H9 (cell line): ENCODE results near the gene EXOSC1. TPM values are rescaled to one million over a fixed set of nuclear protein-coding genes. Genes with fewer than 3 reads are reported as not detected.

ENCODE experiments used
- DNase-seq: peaks from one replicate; pipeline ENCODE4 v3.0.0-alpha.2; 2017
- H2AFZ ChIP-seq: one replicate; pipeline ENCODE4 v1.6.1; 2013; ENCODE audit warnings: mild to moderate bottlenecking, low read length, control low read depth, moderate library complexity
- H2AK5ac ChIP-seq: 2 replicates; pipeline ENCODE4 v1.6.1; 2013; ENCODE audit warnings: low read length, control low read depth, mixed read lengths; ENCODE audit not compliant: insufficient read length
- H2BK120ac ChIP-seq: one replicate; pipeline ENCODE4 v1.6.1; 2013; ENCODE audit warnings: low read depth, mild to moderate bottlenecking, low read length, control low read depth, inconsistent platforms; ENCODE audit not compliant: poor library complexity, severe bottlenecking
- H2BK12ac ChIP-seq: 2 replicates; pipeline ENCODE4 v1.6.1; 2013; ENCODE audit warnings: low read length, control low read depth, mixed read lengths, low read depth; ENCODE audit not compliant: insufficient read length
- H2BK15ac ChIP-seq: 2 replicates; pipeline ENCODE4 v1.6.1; 2013; ENCODE audit warnings: low read depth, low read length, control low read depth
- H2BK20ac ChIP-seq: one replicate; pipeline ENCODE4 v1.6.1; 2013; ENCODE audit warnings: low read depth, mild to moderate bottlenecking, low read length, control low read depth, inconsistent platforms; ENCODE audit not compliant: poor library complexity, severe bottlenecking
- H2BK5ac ChIP-seq: 2 replicates; pipeline ENCODE4 v1.6.1; 2013; ENCODE audit warnings: low read length, control low read depth, mixed read lengths; ENCODE audit not compliant: insufficient read length
- H3K14ac ChIP-seq: 2 replicates; pipeline ENCODE4 v1.6.1; 2013; ENCODE audit warnings: low read length, control low read depth; ENCODE audit not compliant: insufficient read depth
- H3K18ac ChIP-seq: 2 replicates; pipeline ENCODE4 v1.6.1; 2013; ENCODE audit warnings: low read depth, mild to moderate bottlenecking, mixed read lengths, low read length, control low read depth; ENCODE audit not compliant: insufficient read length
- H3K23ac ChIP-seq: 2 replicates; pipeline ENCODE4 v1.6.1; 2013; ENCODE audit warnings: low read length, control low read depth, mixed read lengths, low read depth; ENCODE audit not compliant: insufficient read length
- H3K23me2 ChIP-seq: 2 replicates; pipeline ENCODE4 v1.6.1; 2013; ENCODE audit warnings: low read depth, mild to moderate bottlenecking, mixed read lengths, low read length, control low read depth; ENCODE audit not compliant: insufficient read length, poor library complexity, severe bottlenecking
- H3K27ac ChIP-seq: 2 replicates; pipeline ENCODE4 v1.5.1; 2013; ENCODE audit warnings: low read length, control low read depth, mixed read lengths, low read depth; ENCODE audit not compliant: insufficient read length
- H3K27me3 ChIP-seq: 2 replicates; pipeline ENCODE4 v1.6.1; 2013; ENCODE audit warnings: low read length, control low read depth, inconsistent platforms; ENCODE audit not compliant: insufficient read depth
- H3K4ac ChIP-seq: 2 replicates; pipeline ENCODE4 v1.6.1; 2013; ENCODE audit warnings: low read depth, mild to moderate bottlenecking, control low read depth, inconsistent platforms, low read length, moderate library complexity
- H3K4me1 ChIP-seq: 2 replicates; pipeline ENCODE4 v1.6.1; 2013; ENCODE audit warnings: low read length, control low read depth, inconsistent platforms; ENCODE audit not compliant: insufficient read depth
- H3K4me2 ChIP-seq: 2 replicates; pipeline ENCODE4 v1.6.1; 2013; ENCODE audit warnings: low read length, control low read depth, mixed read lengths; ENCODE audit not compliant: insufficient read length, insufficient read depth
- H3K56ac ChIP-seq: 2 replicates; pipeline ENCODE4 v1.6.1; 2013; ENCODE audit warnings: low read depth, mild to moderate bottlenecking, mixed read lengths, low read length, control low read depth; ENCODE audit not compliant: insufficient read length
- H3K79me1 ChIP-seq: 2 replicates; pipeline ENCODE4 v1.6.1; 2013; ENCODE audit warnings: low read depth, mild to moderate bottlenecking, moderate library complexity, low read length, control low read depth, inconsistent platforms; ENCODE audit not compliant: insufficient read depth, poor library complexity, severe bottlenecking
- H3K79me2 ChIP-seq: 2 replicates; pipeline ENCODE4 v1.6.1; 2013; ENCODE audit warnings: low read length, control low read depth, inconsistent platforms; ENCODE audit not compliant: insufficient read depth
- H3K9ac ChIP-seq: 2 replicates; pipeline ENCODE4 v1.6.1; 2013; ENCODE audit warnings: low read length, control low read depth, mixed read lengths; ENCODE audit not compliant: insufficient read length; ENCODE audit errors: extremely low read depth
- H3K9me3 ChIP-seq: one replicate; pipeline ENCODE4 v1.6.1; 2013; ENCODE audit warnings: low read depth, low read length, inconsistent platforms; ENCODE audit not compliant: control insufficient read depth
- H3T11ph ChIP-seq: one replicate; pipeline ENCODE4 v1.6.1; 2013; ENCODE audit warnings: mild to moderate bottlenecking, low read length, control low read depth, inconsistent platforms
- H4K20me1 ChIP-seq: one replicate; pipeline ENCODE4 v1.6.1; 2013; ENCODE audit not compliant: control insufficient read depth, insufficient read length, insufficient read depth
- H4K5ac ChIP-seq: 2 replicates; pipeline ENCODE4 v1.6.1; 2013; ENCODE audit warnings: low read depth, mild to moderate bottlenecking, mixed read lengths, low read length, control low read depth; ENCODE audit not compliant: insufficient read length
- H4K8ac ChIP-seq: replicated peaks from 2 replicates; pipeline ENCODE4 v1.6.1; 2013; ENCODE audit warnings: low read length, control low read depth, mixed read lengths, low read depth; ENCODE audit not compliant: insufficient read length
- H4K91ac ChIP-seq: 2 replicates; pipeline ENCODE4 v1.6.1; 2013; ENCODE audit warnings: low read depth, mild to moderate bottlenecking, moderate library complexity, mixed read lengths, low read length, control low read depth; ENCODE audit not compliant: insufficient read length
- H3K27ac Mint-ChIP-seq, 3 experiments: 2 replicates in 2 of 3; 3 replicates in 1 of 3; pipeline ENCODE4 v1.8.0; 2020 to 2021; ENCODE audit warnings: mixed read lengths in 3 of 3, mild to moderate bottlenecking in 1 of 3, moderate library complexity in 1 of 3
- H3K27me3 Mint-ChIP-seq: 2 replicates; pipeline ENCODE4 v1.8.0; 2021; ENCODE audit warnings: low read depth, mild to moderate bottlenecking, moderate library complexity, mixed read lengths
- H3K36me3 Mint-ChIP-seq, 3 experiments: 2 replicates in 2 of 3; 3 replicates in 1 of 3; pipeline ENCODE4 v1.8.0; 2020 to 2021; ENCODE audit warnings: low read depth in 3 of 3, mixed read lengths in 3 of 3; ENCODE audit not compliant: insufficient read depth in 1 of 3
- H3K4me1 Mint-ChIP-seq, 2 experiments: 2 replicates each; pipeline ENCODE4 v1.8.0; 2020; ENCODE audit warnings: mixed read lengths in 2 of 2
- H3K4me3 Mint-ChIP-seq, 2 experiments: 2 replicates in 1 of 2; 3 replicates in 1 of 2; pipeline ENCODE4 v1.8.0; 2020 to 2021; ENCODE audit warnings: mild to moderate bottlenecking in 2 of 2, mixed read lengths in 2 of 2, moderate library complexity in 1 of 2
- H3K9me3 Mint-ChIP-seq, 2 experiments: 2 replicates in 1 of 2; 3 replicates in 1 of 2; pipeline ENCODE4 v1.8.0; 2020; ENCODE audit warnings: mild to moderate bottlenecking in 2 of 2, mixed read lengths in 2 of 2, moderate library complexity in 1 of 2
- CTCF ChIP-seq: fragments of 200-600 bp; sonication (generic); conservative IDR thresholded peaks from 3 replicates; pipeline ENCODE4 v1.8.0; 2021; ENCODE audit warnings: antibody characterized with exemption, mild to moderate bottlenecking
- WGBS: extraction: QIAGEN DNeasy Blood & Tissue Kit; methylation state at CpG from one replicate; pipeline ENCODE4 v1.1.7; 2013; ENCODE audit warnings: missing lambda C conversion rate, low lambda C conversion rate, mixed read lengths; ENCODE audit not compliant: insufficient read length; ENCODE audit errors: extremely low coverage; 5-methylcytosine and 5-hydroxymethylcytosine counted together
- total RNA-seq: library from RNA; stranded (reverse); gene quantifications from 2 replicates; pipeline ENCODE4 v1.2.1, GENCODE V29; 2021

The EXOSC1 gene
- total RNA-seq, 1 experiment from 2014 or later: 66.4 TPM

GRCh38 chr10:97396056-97396455, 49.8 kb downstream of the EXOSC1 start:
- Histone ChIP-seq H4K20me1 (no peaks in the 10 kb centered on the region), H3K4me1 (no peaks in the 10 kb centered on the region), H3K9me3 (no peaks in the 10 kb centered on the region), H3K23me2 (peaks cover 7% of the 10 kb centered on the region), H3K14ac (no peak overlapping the region), H3K27me3 (no peaks in the 10 kb centered on the region), H3K23ac (no peak overlapping the region), H3K79me1 (no peaks in the 10 kb centered on the region), H2BK5ac (no peak overlapping the region), H4K8ac (no peak overlapping the region), H2BK12ac (no peak overlapping the region), H2BK120ac (no peak overlapping the region), H3K4ac (no peak overlapping the region), H3K56ac (no peak overlapping the region), H3K9ac (no peak overlapping the region), H4K91ac (no peak overlapping the region), H2BK15ac (no peak overlapping the region), H3K4me2 (no peak overlapping the region), H2AK5ac (no peak overlapping the region), H3T11ph (no peak overlapping the region), H2AFZ (no peak overlapping the region), H3K18ac (no peak overlapping the region), H2BK20ac (no peak overlapping the region), H3K79me2 (0 out of 2 replicates have a peak, but pooled peaks cover 2% of the 10 kb centered on the region), H3K27ac (no peak overlapping the region), H4K5ac (no peak overlapping the region)
- H3K36me3 Mint-ChIP-seq: peaks cover 20 to 48% (median 34%) of the 10 kb centered on the region in 3 experiments; a peak in 6 of 7 replicates
- no peaks in the 10 kb centered on the region for H3K27me3 Mint-ChIP-seq
- no peak for DNase-seq
- TF ChIP-seq CTCF: no peak
- H3K4me3 Mint-ChIP-seq: 0 out of 5 replicates have a peak overlapping the region, but pooled peaks of 1 of the 2 experiments have one; percentile 4
- H3K27ac Mint-ChIP-seq: no peak overlapping the region
- H3K4me1 Mint-ChIP-seq: peaks cover 5 to 6% of the 10 kb centered on the region in 2 experiments; a peak in 3 of 4 replicates
- H3K9me3 Mint-ChIP-seq: no peaks in the 10 kb centered on the region
- no CpG with 5 or more reads among the region's 4 CpGs for WGBS
